ENCODE measurements around the gene LTC4S.

GRCh38 chr5:179759581-179760551 lies 33.9 kb upstream of the LTC4S start:
- no peak for TF ChIP-seq CTCF (IDR thresholded peaks at IDR 0.05; ENCODE audit: low read length)
- no peak for TF ChIP-seq EZH2 (optimal IDR thresholded peaks at IDR 0.05; ENCODE audit: low read depth, low read length)
- TF ChIP-seq EZH2phosphoT487 (IDR thresholded peaks at IDR 0.05; ENCODE audit: low read length), result no peak

All from MM.1S (cell line).